ENCODE measurements around the gene TNFRSF25.

DNA sequence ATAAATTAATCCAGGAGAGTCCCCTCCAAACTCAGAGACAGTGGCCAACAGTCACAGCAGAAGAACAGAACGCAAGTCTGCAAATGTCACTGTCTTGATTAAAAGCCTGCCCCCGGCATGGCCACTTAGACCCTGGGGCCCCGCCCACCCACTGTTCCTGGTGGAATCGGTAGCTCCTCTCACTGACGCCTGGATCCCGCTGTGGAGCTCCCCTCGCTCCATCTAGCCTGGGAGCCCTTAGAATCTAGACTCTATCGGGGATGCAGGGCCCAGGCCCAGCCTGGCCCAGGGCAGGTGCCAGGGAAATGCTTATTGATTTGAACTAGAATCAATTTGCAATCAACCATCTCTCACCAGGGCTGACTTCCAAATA lies 46.9 kb upstream of the TNFRSF25 start:
- TF ChIP-seq, protein P1, sequence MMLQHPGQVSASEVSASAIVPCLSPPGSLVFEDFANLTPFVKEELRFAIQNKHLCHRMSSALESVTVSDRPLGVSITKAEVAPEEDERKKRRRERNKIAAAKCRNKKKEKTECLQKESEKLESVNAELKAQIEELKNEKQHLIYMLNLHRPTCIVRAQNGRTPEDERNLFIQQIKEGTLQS (IDR thresholded peaks at IDR 0.05; ENCODE audit: insufficient read depth, low read depth, low read length), result no peak
- TF ChIP-seq CEBPB (IDR thresholded peaks at IDR 0.05; ENCODE audit: low read depth, low read length), result no peak
- TF ChIP-seq, protein P2, sequence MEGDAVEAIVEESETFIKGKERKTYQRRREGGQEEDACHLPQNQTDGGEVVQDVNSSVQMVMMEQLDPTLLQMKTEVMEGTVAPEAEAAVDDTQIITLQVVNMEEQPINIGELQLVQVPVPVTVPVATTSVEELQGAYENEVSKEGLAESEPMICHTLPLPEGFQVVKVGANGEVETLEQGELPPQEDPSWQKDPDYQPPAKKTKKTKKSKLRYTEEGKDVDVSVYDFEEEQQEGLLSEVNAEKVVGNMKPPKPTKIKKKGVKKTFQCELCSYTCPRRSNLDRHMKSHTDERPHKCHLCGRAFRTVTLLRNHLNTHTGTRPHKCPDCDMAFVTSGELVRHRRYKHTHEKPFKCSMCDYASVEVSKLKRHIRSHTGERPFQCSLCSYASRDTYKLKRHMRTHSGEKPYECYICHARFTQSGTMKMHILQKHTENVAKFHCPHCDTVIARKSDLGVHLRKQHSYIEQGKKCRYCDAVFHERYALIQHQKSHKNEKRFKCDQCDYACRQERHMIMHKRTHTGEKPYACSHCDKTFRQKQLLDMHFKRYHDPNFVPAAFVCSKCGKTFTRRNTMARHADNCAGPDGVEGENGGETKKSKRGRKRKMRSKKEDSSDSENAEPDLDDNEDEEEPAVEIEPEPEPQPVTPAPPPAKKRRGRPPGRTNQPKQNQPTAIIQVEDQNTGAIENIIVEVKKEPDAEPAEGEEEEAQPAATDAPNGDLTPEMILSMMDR (IDR thresholded peaks at IDR 0.05; ENCODE audit: control extremely low read depth in 1 of 3, insufficient read depth in 1 of 3, low read depth in 1 of 3, low read length in 3 of 3), result no peak
- no peak for TF ChIP-seq NRF1 (IDR thresholded peaks at IDR 0.05; ENCODE audit: low read depth, low read length)
- TF ChIP-seq EZH2 (IDR thresholded peaks at IDR 0.05; ENCODE audit: low read depth, low read length, severe bottlenecking), result no peak
- no peak for TF ChIP-seq ASH2L (IDR thresholded peaks at IDR 0.05; ENCODE audit: low read length)
- TF ChIP-seq SUZ12 (IDR thresholded peaks at IDR 0.05; ENCODE audit: low read length), result no peak
- TF ChIP-seq, protein P3, sequence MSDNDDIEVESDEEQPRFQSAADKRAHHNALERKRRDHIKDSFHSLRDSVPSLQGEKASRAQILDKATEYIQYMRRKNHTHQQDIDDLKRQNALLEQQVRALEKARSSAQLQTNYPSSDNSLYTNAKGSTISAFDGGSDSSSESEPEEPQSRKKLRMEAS (IDR thresholded peaks at IDR 0.05), result no peak
- TF ChIP-seq FOSL1 (IDR thresholded peaks at IDR 0.05; ENCODE audit: insufficient read depth, low read depth, low read length), result no peak
- TF ChIP-seq EGR1 (IDR thresholded peaks at IDR 0.05; ENCODE audit: borderline replicate concordance, low read depth, low read length), result no peak
- TF ChIP-seq POLR2A (IDR thresholded peaks at IDR 0.05; ENCODE audit: control extremely low read depth in 1 of 2, low read depth in 2 of 2, low read length in 2 of 2), result no peak

Data from H1 (cell line).